Retinal pigment epithelial cell (primary cell): Measurements from ENCODE around the gene CACNB2.

Experiments used
- DNase-seq: peaks from one replicate; pipeline ENCODE4 v3.0.0-alpha.2; 2010; ENCODE audit warnings: low read depth
- H3K4me3 ChIP-seq: 2 replicates; pipeline ENCODE4 v1.5.1; 2011; ENCODE audit warnings: mild to moderate bottlenecking, low read length, control low read depth, moderate library complexity
- CTCF ChIP-seq: conservative IDR thresholded peaks from 2 replicates; pipeline ENCODE4 v1.5.1; 2011; ENCODE audit warnings: low read depth, low read length, control low read depth, inconsistent platforms

CACNB2 gene

DNA sequence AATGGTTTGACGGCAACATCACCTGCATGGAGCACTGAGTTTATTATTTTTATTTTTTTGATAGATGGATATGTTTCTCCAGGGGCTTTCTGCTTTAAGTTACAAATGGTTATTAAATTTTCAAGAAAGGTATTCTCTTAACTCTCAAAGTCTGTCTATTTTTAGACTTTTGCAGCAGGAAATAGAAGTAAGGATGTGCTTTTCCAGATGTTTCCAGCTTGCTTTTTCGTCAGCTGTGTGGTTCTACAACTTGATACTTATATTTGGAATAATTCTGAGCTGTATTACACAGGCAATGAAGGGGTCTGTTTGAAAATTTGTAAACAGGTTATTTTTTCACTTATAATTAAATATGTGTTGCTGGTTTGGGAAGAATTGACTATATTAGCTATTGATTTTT, 69.0 kb downstream of the CACNB2 start:
- no peak for TF ChIP-seq CTCF
- DNase-seq = no peak
- H3K4me3 ChIP-seq = no peak overlapping the region

GRCh38 chr10:18210711-18211110, 70.5 kb downstream of the CACNB2 start:
- no peak for DNase-seq
- H3K4me3 ChIP-seq = no peak overlapping the region
- no peak for TF ChIP-seq CTCF

DNA sequence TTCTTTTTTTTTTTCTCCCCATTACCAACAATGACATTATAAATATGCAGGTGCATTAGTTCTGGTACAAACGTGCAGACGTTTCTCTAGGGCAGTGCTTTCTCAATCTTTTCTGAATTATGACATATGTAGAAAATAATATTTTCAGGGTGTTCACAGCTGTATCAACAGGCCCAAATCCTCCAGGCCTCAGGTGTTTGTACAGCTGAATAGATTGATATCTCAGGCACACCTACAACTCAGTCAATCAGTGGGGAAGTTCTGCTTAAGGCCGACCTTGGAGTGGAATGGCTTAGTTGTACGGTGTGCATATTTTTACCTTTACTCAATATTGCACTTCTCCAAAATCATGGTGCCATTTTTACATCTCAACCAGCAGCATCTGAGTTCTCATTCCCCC, 71.6 kb downstream of the CACNB2 start:
- TF ChIP-seq CTCF = no peak
- DNase-seq = no peak
- no peak overlapping the region for H3K4me3 ChIP-seq

- no peak overlapping the region for H3K4me3 ChIP-seq
- TF ChIP-seq CTCF = no peak
- no peak for DNase-seq
These were observed 73.0 kb downstream of the CACNB2 start for GRCh38 chr10:18213271-18213670.

DNA sequence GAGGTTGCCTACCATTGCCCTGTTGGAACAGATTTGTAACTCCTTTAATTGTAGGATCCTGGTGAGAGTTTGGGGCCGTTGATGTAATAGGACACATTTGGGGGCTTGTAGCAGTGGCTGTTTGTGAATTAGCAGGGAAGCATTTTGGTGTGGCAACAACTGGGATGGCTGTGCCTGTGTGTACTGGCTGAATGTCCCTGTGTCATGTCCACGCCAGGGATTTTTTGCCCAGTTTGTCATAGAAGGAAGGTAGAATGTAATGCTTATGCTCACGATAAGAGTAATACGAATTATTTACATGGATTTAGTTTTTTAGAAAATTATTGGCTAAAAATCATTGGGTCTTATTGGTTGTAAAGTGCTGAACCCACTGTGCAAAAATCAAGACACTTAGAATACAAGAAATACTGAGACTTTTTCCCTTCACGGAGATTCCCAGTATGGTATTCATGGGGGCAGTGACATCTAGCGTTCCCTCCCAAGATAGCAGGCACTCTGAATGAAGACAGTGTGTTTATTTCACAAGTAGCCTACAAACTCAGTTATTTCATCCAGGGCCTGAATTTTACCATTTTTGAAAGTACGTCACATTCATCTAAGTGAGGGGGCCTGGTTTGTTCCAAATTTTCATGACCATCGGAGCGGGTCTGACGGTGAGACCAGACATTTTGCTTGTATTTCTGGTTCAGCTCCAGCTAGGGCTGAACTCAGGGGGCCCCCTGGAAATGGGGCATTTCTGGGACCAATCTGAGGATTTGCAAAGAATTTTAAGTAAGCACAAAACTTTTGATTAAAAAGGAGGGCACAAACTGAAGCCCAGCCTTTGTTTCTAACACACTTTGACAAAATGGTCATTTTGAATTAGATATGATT, 74.7 kb downstream of the CACNB2 start:
- peak; percentile 89 for TF ChIP-seq CTCF
- DNase-seq = no peak

GRCh38 chr10:18216482-18216881, 76.3 kb downstream of the CACNB2 start:
- TF ChIP-seq CTCF = peak; percentile 67
- DNase-seq = no peak
- no peak overlapping the region for H3K4me3 ChIP-seq

More for the DNA sequence above, 74.7 kb downstream of the CACNB2 start:
- no peak overlapping the region for H3K4me3 ChIP-seq

GRCh38 chr10:18217577-18217976, 77.4 kb downstream of the CACNB2 start:
- no peak overlapping the region for H3K4me3 ChIP-seq
- no peak for DNase-seq
- no peak for TF ChIP-seq CTCF
